ENCODE data around the gene TMEM95. TPM values are rescaled to one million over a fixed set of nuclear protein-coding genes. Genes with fewer than 3 reads are reported as not detected.

The TMEM95 gene
- total RNA-seq, 2 donors from 2014 or later, result not detected

DNA sequence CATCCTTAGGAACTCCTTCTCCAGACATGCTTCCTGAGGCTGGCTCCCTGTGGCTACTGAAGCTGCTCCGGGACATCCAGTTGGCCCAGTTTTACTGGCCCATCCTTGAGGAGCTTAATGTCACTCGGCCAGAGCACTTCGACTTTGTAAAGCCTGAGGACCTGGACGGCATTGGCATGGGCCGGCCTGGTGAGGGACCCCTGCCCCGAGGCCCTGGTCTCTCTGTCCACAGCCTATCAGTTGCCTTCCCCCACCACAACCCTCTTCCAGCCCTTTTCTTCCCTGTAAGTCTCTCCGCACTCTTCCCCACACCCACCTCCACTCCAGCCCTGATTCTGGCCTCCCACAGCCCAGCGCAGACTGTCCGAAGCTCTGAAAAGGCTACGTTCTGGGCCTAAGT is 27.9 kb downstream of the TMEM95 start:
- DNase-seq, result peak; percentile 53
- H3K4me1 Mint-ChIP-seq, result peaks cover 9% of the 10 kb centered on the region
- no peak overlapping the region for H3K27ac ChIP-seq (ENCODE audit: low read depth, low read length)
- H3K27me3 Mint-ChIP-seq (ENCODE audit: insufficient read depth), result peaks cover 46% of the 10 kb centered on the region
- no peak overlapping the region for H3K27ac Mint-ChIP-seq
- WGBS, 2 experiments (ENCODE audit: insufficient coverage in 1 of 2, insufficient read length in 1 of 2), result 88 to 92% methylated on average over 9 to 10 of the region's 10 CpGs
- H3K9me3 Mint-ChIP-seq, result peaks cover 5% of the 10 kb centered on the region
- no peak overlapping the region for H3K4me3 Mint-ChIP-seq
- peaks cover 9% of the 10 kb centered on the region for H3K9me3 ChIP-seq (ENCODE audit: control insufficient read depth, low read length)
- no peaks in the 10 kb centered on the region for H3K36me3 ChIP-seq (ENCODE audit: control insufficient read depth, insufficient read depth, low read length)
- H3K36me3 Mint-ChIP-seq (ENCODE audit: low read depth), result peaks cover 18% of the 10 kb centered on the region
- H3K4me1 ChIP-seq (ENCODE audit: control insufficient read depth, insufficient read depth, low read length), result peaks cover 4% of the 10 kb centered on the region
- no peak overlapping the region for H3K4me3 ChIP-seq (ENCODE audit: low read length)
- peaks cover 39% of the 10 kb centered on the region for H3K27me3 ChIP-seq (ENCODE audit: control insufficient read depth, insufficient read depth, low read length, poor library complexity, severe bottlenecking)
- H3K9ac ChIP-seq (ENCODE audit: extremely low read depth, low read length, poor library complexity, severe bottlenecking), result no peak overlapping the region
- TF ChIP-seq, protein P1, sequence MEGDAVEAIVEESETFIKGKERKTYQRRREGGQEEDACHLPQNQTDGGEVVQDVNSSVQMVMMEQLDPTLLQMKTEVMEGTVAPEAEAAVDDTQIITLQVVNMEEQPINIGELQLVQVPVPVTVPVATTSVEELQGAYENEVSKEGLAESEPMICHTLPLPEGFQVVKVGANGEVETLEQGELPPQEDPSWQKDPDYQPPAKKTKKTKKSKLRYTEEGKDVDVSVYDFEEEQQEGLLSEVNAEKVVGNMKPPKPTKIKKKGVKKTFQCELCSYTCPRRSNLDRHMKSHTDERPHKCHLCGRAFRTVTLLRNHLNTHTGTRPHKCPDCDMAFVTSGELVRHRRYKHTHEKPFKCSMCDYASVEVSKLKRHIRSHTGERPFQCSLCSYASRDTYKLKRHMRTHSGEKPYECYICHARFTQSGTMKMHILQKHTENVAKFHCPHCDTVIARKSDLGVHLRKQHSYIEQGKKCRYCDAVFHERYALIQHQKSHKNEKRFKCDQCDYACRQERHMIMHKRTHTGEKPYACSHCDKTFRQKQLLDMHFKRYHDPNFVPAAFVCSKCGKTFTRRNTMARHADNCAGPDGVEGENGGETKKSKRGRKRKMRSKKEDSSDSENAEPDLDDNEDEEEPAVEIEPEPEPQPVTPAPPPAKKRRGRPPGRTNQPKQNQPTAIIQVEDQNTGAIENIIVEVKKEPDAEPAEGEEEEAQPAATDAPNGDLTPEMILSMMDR (conservative IDR thresholded peaks at IDR 0.05), result no peak

DNA sequence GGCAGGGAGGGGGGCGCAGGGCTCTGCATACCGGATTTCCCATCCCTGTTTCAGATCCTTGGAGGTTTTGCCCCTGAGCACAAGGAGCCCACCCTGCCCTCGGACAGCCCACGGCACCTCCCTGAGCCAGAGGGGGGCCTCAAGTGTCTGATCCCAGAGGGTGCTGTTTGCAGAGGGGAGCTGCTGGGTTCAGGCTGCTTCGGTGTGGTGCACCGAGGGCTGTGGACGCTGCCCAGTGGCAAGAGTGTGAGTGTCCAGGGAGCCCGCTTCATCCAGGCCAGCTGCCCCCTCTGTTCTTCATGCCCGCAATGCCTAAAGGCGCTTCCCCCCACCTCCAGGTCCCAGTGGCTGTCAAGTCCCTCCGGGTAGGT is 28.4 kb downstream of the TMEM95 start:
- H3K27me3 Mint-ChIP-seq (ENCODE audit: insufficient read depth), result peaks cover 46% of the 10 kb centered on the region
- H3K4me3 Mint-ChIP-seq, result no peak overlapping the region
- 92 to 93% methylated on average over 6 to 11 of the region's 11 CpGs for WGBS, 2 experiments (ENCODE audit: insufficient coverage in 1 of 2, insufficient read length in 1 of 2)

GRCh38 chr17:7383742-7384488 is 29.0 kb downstream of the TMEM95 start:
- Mint-ChIP-seq H3K27me3 (ENCODE audit: insufficient read depth) (peaks cover 46% of the 10 kb centered on the region), H3K27ac (no peak overlapping the region)
- H3K9ac ChIP-seq (ENCODE audit: extremely low read depth, low read length, poor library complexity, severe bottlenecking), result no peak overlapping the region

More for the DNA sequence above, 28.4 kb downstream of the TMEM95 start:
- Histone ChIP-seq H3K4me1 (ENCODE audit: control insufficient read depth, insufficient read depth, low read length) (peaks cover 4% of the 10 kb centered on the region), H3K36me3 (ENCODE audit: control insufficient read depth, insufficient read depth, low read length) (no peaks in the 10 kb centered on the region), H3K9me3 (ENCODE audit: control insufficient read depth, low read length) (peaks cover 9% of the 10 kb centered on the region), H3K4me3 (ENCODE audit: low read length) (no peak overlapping the region), H3K27me3 (ENCODE audit: control insufficient read depth, insufficient read depth, low read length, poor library complexity, severe bottlenecking) (peaks cover 39% of the 10 kb centered on the region), H3K9ac (ENCODE audit: extremely low read depth, low read length, poor library complexity, severe bottlenecking) (no peak overlapping the region), H3K27ac (ENCODE audit: low read depth, low read length) (no peak overlapping the region)
- DNase-seq, result peak; percentile 49
- Mint-ChIP-seq H3K9me3 (peaks cover 5% of the 10 kb centered on the region), H3K4me1 (peaks cover 9% of the 10 kb centered on the region), H3K27ac (no peak overlapping the region), H3K36me3 (ENCODE audit: low read depth) (peaks cover 20% of the 10 kb centered on the region)
- TF ChIP-seq, protein P1 (conservative IDR thresholded peaks at IDR 0.05), result no peak

More at GRCh38 chr17:7383742-7384488, 29.0 kb downstream of the TMEM95 start:
- Histone ChIP-seq H3K9me3 (ENCODE audit: control insufficient read depth, low read length) (peaks cover 9% of the 10 kb centered on the region), H3K36me3 (ENCODE audit: control insufficient read depth, insufficient read depth, low read length) (no peaks in the 10 kb centered on the region), H3K4me1 (ENCODE audit: control insufficient read depth, insufficient read depth, low read length) (peaks cover 4% of the 10 kb centered on the region), H3K4me3 (ENCODE audit: low read length) (no peak overlapping the region), H3K27me3 (ENCODE audit: control insufficient read depth, insufficient read depth, low read length, poor library complexity, severe bottlenecking) (peaks cover 39% of the 10 kb centered on the region), H3K27ac (ENCODE audit: low read depth, low read length) (no peak overlapping the region)
- peak; percentile 96 for DNase-seq
- Mint-ChIP-seq H3K9me3 (peaks cover 5% of the 10 kb centered on the region), H3K4me1 (peaks cover 9% of the 10 kb centered on the region), H3K4me3 (peak overlapping the region; percentile 41), H3K36me3 (ENCODE audit: low read depth) (peaks cover 21% of the 10 kb centered on the region)
- 27 to 38% methylated on average over 30 to 65 of the region's 65 CpGs for WGBS, 2 experiments (ENCODE audit: insufficient coverage in 1 of 2, insufficient read length in 1 of 2)
- TF ChIP-seq, protein P1 (conservative IDR thresholded peaks at IDR 0.05), result no peak
